Neural crest cell (in vitro differentiated cells): ENCODE measurements around the gene HSD17B12. TPM values are rescaled to one million over a fixed set of nuclear protein-coding genes. Genes with fewer than 3 reads are reported as not detected.
"Not testable (repeated sequence)": the region's sequence is repeated elsewhere in the genome, so short reads cannot be mapped to it uniquely, and the experiment has no call there.

Experiments
- DNase-seq: peaks from one replicate; pipeline ENCODE4 v3.0.0; 2021; ENCODE audit warnings: low read depth, mixed read lengths, low spot score
- H3K27ac Mint-ChIP-seq: one replicate; pipeline ENCODE4 v1.8.0; 2021; ENCODE audit warnings: mild to moderate bottlenecking, mixed read lengths; ENCODE audit not compliant: unreplicated experiment
- H3K27me3 Mint-ChIP-seq: 2 replicates; pipeline ENCODE4 v1.8.0; 2021; ENCODE audit warnings: low read depth, mild to moderate bottlenecking, mixed read lengths
- H3K36me3 Mint-ChIP-seq: 2 replicates; pipeline ENCODE4 v1.8.0; 2021; ENCODE audit warnings: low read depth, mild to moderate bottlenecking, mixed read lengths
- H3K4me1 Mint-ChIP-seq: 2 replicates; pipeline ENCODE4 v1.8.0; 2021; ENCODE audit warnings: mixed read lengths
- H3K4me3 Mint-ChIP-seq: one replicate; pipeline ENCODE4 v1.8.0; 2021; ENCODE audit warnings: mild to moderate bottlenecking, mixed read lengths
- H3K9me3 Mint-ChIP-seq: 2 replicates; pipeline ENCODE4 v1.8.0; 2021; ENCODE audit warnings: mixed read lengths
- CTCF ChIP-seq: fragments of 200-600 bp; sonication (generic); conservative IDR thresholded peaks from 2 replicates; pipeline ENCODE4 v1.5.0; 2021; ENCODE audit warnings: antibody characterized with exemption, mild to moderate bottlenecking
- total RNA-seq: library from RNA; stranded (reverse); gene quantifications from 2 replicates; pipeline ENCODE4 v1.2.1, GENCODE V29; 2021

The HSD17B12 gene
- total RNA-seq, 1 donor from 2014 or later = 116 TPM

- H3K9me3 Mint-ChIP-seq = peaks cover 3% of the 10 kb centered on the region
- peaks cover 7% of the 10 kb centered on the region for H3K36me3 Mint-ChIP-seq
- no peaks in the 10 kb centered on the region for H3K27me3 Mint-ChIP-seq
- H3K4me3 Mint-ChIP-seq = peak overlapping the region; percentile 4
- no peak for TF ChIP-seq CTCF
- no peak overlapping the region for H3K27ac Mint-ChIP-seq
- peaks cover 12% of the 10 kb centered on the region for H3K4me1 Mint-ChIP-seq
- no peak for DNase-seq
Measured at GRCh38 chr11:43676933-43677332, 3.6 kb upstream of the HSD17B12 start.

- Mint-ChIP-seq H3K4me1 (peaks cover 49% of the 10 kb centered on the region), H3K36me3 (peaks cover 31% of the 10 kb centered on the region), H3K9me3 (peaks cover 3% of the 10 kb centered on the region), H3K4me3 (peak overlapping the region; percentile 97), H3K27me3 (no peaks in the 10 kb centered on the region), H3K27ac (peak overlapping the region; percentile 99)
- DNase-seq = no peak
- no peak for TF ChIP-seq CTCF
Measured at GRCh38 chr11:43681401-43681942, 934 bp downstream of the HSD17B12 start.

GRCh38 chr11:43682081-43682480 is 1.5 kb downstream of the HSD17B12 start:
- peaks cover 31% of the 10 kb centered on the region for H3K36me3 Mint-ChIP-seq
- not testable (repeated sequence) for DNase-seq, H3K27me3 Mint-ChIP-seq, H3K9me3 Mint-ChIP-seq
- peak overlapping the region; percentile 97 for H3K4me3 Mint-ChIP-seq
- H3K27ac Mint-ChIP-seq = peak overlapping the region; percentile 40
- peaks cover 52% of the 10 kb centered on the region for H3K4me1 Mint-ChIP-seq

GRCh38 chr11:43685440-43685839 is 4.9 kb downstream of the HSD17B12 start:
- peaks cover 65% of the 10 kb centered on the region for H3K4me1 Mint-ChIP-seq
- H3K27ac Mint-ChIP-seq = no peak overlapping the region
- H3K36me3 Mint-ChIP-seq = peaks cover 36% of the 10 kb centered on the region
- DNase-seq = no peak
- no peaks in the 10 kb centered on the region for H3K27me3 Mint-ChIP-seq
- no peak overlapping the region for H3K4me3 Mint-ChIP-seq
- peak; percentile 25 for TF ChIP-seq CTCF
- no peaks in the 10 kb centered on the region for H3K9me3 Mint-ChIP-seq

GRCh38 chr11:43686207-43686606 is 5.7 kb downstream of the HSD17B12 start:
- H3K4me3 Mint-ChIP-seq = peak overlapping the region; percentile 35
- H3K4me1 Mint-ChIP-seq = peaks cover 67% of the 10 kb centered on the region
- H3K9me3 Mint-ChIP-seq = no peaks in the 10 kb centered on the region

More at GRCh38 chr11:43686207-43686606, 5.7 kb downstream of the HSD17B12 start:
- no peak for DNase-seq
- no peak overlapping the region for H3K27ac Mint-ChIP-seq
- H3K36me3 Mint-ChIP-seq = peaks cover 36% of the 10 kb centered on the region
- H3K27me3 Mint-ChIP-seq = no peaks in the 10 kb centered on the region
- TF ChIP-seq CTCF = no peak
